ENCODE measurements around the gene RNF130.

DNA sequence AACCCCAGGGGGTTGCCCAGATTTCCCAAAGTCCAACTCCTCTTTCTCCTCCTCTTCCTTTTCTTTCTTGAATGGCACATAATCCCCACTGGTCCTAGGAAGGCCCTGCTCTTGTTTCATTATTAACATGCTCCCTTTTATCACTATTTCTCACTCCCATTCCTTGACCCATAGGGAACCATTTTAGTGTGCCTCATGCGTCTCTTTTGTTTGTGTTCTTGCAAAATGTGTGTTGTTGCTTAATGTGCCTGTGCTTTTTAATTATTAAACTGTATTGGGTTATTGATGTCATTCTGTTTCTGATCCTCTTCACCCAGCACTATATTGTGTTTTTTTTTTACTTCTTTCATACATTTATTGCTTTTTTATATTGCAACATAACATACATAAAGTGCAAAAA lies 4.1 kb upstream of the RNF130 start:
- TF ChIP-seq, protein P1, sequence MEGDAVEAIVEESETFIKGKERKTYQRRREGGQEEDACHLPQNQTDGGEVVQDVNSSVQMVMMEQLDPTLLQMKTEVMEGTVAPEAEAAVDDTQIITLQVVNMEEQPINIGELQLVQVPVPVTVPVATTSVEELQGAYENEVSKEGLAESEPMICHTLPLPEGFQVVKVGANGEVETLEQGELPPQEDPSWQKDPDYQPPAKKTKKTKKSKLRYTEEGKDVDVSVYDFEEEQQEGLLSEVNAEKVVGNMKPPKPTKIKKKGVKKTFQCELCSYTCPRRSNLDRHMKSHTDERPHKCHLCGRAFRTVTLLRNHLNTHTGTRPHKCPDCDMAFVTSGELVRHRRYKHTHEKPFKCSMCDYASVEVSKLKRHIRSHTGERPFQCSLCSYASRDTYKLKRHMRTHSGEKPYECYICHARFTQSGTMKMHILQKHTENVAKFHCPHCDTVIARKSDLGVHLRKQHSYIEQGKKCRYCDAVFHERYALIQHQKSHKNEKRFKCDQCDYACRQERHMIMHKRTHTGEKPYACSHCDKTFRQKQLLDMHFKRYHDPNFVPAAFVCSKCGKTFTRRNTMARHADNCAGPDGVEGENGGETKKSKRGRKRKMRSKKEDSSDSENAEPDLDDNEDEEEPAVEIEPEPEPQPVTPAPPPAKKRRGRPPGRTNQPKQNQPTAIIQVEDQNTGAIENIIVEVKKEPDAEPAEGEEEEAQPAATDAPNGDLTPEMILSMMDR (IDR thresholded peaks at IDR 0.05 in 4 of 5, conservative IDR thresholded peaks at IDR 0.05 in 1 of 5) = no peak
- TF ChIP-seq POLR2A (IDR thresholded peaks at IDR 0.05) = no peak

Measured in gastrocnemius medialis (tissue), 4 donors.